GM12865 (cell line): Measurements from ENCODE around the gene RHBDD2.
"Not testable (repeated sequence)": the region's sequence is repeated elsewhere in the genome, so short reads cannot be mapped to it uniquely, and the experiment has no call there.

Experiments
- DNase-seq: peaks from one replicate; pipeline ENCODE4 v3.0.0; 2010; ENCODE audit warnings: low read depth
- H3K4me3 ChIP-seq: 2 replicates; pipeline ENCODE4 v1.5.1; 2011; ENCODE audit warnings: mild to moderate bottlenecking, low read depth, low read length, control low read depth
- CTCF ChIP-seq: IDR thresholded peaks from 2 replicates; pipeline ENCODE4 v1.5.1; 2011; ENCODE audit warnings: low read length, control low read depth, low read depth, inconsistent platforms; ENCODE audit not compliant: insufficient read depth; ENCODE audit errors: missing control alignments

The RHBDD2 gene

DNA sequence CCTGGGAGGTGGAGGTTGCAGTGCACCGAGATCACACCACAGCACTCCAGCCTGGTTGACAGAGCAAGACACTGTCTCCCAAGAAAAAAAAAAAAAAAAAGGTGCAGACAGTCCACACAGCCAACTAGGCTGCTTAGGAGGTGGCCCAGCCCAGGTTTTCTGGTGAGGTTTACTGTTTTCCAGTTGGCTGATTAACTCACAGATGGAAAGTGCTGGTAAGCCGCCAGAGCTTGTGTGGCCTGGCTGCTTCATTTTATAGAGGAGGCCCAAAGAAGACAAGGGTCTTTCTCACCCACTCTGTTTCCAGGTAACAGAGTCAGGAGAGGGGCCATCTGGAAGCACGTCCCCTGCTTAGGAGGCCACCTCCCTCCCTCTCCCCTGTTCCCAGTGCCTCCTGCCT is 6.2 kb downstream of the RHBDD2 start:
- H3K4me3 ChIP-seq: no peak overlapping the region
- TF ChIP-seq CTCF: no peak
- no peak for DNase-seq

DNA sequence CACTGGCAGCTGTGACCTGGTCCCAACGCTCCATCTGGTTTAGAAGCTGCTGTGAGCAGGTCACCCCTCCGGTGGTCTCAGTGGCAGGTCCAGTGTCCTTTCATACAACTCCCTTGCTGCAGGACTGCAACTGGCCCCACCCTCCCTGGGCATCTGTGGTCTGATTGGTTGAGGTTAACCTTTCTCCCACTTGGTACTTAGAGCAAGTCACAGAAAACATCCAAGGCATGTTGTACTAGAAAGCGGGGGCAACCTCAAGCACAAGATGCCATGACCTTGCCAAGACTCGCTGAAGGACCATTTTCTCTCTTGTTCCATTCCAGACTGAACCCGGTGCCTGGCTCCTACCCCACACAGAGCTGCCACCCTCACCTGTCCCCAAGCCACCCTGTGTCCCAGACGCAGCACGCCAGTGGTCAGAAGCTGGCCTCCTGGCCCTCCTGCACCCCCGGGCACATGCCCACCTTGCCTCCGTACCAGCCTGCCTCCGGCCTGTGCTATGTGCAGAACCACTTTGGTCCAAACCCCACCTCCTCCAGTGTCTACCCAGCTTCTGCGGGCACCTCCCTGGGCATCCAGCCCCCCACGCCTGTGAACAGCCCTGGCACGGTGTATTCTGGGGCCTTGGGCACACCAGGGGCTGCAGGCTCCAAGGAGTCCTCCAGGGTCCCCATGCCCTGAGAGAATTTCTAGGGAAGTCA is 9.0 kb downstream of the RHBDD2 start:
- no peak overlapping the region for H3K4me3 ChIP-seq
- TF ChIP-seq CTCF: no peak
- no peak for DNase-seq

DNA sequence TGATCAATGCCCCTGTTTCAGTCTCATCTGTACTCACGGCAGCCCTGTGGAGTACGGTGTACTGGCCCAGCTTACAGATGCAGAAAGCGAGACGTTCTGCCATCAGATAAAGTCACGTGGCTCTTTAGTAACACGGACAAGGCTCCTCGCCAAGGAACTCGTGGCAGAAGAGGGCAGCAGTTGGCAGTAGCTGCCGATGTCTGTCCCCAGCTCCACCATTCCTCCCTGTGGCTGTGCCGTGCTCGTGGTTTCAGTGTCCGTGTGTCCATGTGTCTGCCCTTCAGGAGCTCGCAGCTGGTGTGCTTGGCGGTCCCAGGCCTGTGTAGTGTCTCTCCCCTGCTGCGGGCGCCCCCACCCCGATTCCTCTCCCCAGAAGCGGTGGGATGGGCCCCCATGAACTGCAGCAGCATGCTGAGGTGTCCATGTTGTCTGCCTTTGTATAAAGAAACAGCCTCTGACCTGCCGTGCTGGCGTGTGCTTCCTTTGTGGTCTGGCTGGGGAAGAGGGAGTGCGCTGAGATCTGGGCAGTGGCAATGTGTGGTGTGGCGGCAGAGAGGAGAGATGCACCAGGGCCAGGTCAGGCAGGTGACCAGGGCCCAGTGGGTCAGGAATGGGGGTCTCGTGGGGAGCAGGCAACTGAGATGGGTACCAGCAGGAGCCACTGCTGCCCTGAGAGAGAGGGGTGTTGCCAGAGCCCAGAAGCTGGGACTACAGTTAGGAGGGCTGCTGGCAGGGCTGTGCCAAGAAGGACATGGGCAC is 9.8 kb downstream of the RHBDD2 start:
- DNase-seq: no peak
- no peak overlapping the region for H3K4me3 ChIP-seq
- no peak for TF ChIP-seq CTCF

GRCh38 chr7:75889223-75889825 is 10.5 kb downstream of the RHBDD2 start:
- no peak for TF ChIP-seq CTCF
- H3K4me3 ChIP-seq: no peak overlapping the region
- no peak for DNase-seq

GRCh38 chr7:75889826-75890225 is 11.0 kb downstream of the RHBDD2 start:
- DNase-seq: no peak
- TF ChIP-seq CTCF: no peak
- H3K4me3 ChIP-seq: no peak overlapping the region

DNA sequence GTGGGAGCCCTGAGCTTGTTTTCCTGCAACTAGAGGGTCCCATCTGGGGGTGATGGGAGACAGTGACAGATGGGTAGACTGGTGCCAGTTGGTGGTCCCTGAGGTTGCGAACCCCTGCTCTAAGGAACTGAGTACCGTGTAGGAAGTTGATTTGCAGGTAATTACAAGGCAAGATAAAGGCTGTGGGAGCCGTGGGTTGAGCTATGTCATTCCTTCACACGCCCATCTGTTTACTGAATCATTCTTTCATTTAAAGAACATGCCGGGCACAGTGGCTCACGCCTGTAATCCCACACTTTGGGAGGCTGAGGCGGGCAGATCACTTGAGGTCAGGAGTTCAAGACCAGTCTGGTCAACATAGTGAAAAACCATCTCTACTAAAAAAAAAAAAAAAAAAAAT is 12.4 kb downstream of the RHBDD2 start:
- not testable (repeated sequence) for H3K4me3 ChIP-seq, DNase-seq

DNA sequence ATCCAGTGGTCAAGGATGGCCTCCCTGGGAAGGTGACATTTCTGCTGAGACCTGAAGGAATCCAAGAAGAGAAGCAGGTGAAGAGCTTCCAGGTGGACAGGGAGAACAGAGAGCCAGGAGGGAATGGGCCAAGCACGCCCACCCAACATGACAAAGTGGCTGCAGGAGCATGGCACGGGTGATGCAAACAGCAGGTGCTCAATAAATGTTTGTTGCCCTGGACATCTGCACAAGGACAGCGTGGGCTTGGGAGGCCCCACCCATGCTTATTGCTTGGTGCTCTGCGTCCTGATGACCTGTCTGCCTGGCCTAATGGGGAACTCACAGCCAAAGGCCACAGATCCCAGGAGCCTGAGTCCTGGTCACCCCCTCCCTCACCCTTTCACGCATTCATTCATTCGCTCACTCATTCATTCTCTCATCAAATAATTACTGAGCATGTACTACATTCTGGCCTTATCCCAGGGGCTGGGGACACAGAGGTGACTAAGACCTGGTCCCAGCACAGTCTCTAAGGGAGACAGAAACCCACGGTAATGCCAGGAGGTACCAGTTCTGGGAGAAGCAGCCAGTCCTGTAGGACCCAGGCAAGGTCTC is 13.1 kb downstream of the RHBDD2 start:
- no peak overlapping the region for H3K4me3 ChIP-seq
- DNase-seq: no peak
- no peak for TF ChIP-seq CTCF
